22Rv1 (cell line): Measurements from ENCODE around the gene DSCAM.

ENCODE experiments used
- H3K27ac ChIP-seq: fragments of 450-650 bp; 2 replicates; pipeline ENCODE4 v1.5.1; 2017
- CTCF ChIP-seq: fragments of 450-650 bp; IDR thresholded peaks from 2 replicates; pipeline ENCODE4 v1.5.1; 2017; ENCODE audit warnings: mild to moderate bottlenecking
- ZFX ChIP-seq: fragments of 450-650 bp; IDR thresholded peaks from 2 replicates; pipeline ENCODE4 v1.6.1; 2017; ENCODE audit warnings: antibody characterized with exemption, borderline replicate concordance

DSCAM gene

DNA sequence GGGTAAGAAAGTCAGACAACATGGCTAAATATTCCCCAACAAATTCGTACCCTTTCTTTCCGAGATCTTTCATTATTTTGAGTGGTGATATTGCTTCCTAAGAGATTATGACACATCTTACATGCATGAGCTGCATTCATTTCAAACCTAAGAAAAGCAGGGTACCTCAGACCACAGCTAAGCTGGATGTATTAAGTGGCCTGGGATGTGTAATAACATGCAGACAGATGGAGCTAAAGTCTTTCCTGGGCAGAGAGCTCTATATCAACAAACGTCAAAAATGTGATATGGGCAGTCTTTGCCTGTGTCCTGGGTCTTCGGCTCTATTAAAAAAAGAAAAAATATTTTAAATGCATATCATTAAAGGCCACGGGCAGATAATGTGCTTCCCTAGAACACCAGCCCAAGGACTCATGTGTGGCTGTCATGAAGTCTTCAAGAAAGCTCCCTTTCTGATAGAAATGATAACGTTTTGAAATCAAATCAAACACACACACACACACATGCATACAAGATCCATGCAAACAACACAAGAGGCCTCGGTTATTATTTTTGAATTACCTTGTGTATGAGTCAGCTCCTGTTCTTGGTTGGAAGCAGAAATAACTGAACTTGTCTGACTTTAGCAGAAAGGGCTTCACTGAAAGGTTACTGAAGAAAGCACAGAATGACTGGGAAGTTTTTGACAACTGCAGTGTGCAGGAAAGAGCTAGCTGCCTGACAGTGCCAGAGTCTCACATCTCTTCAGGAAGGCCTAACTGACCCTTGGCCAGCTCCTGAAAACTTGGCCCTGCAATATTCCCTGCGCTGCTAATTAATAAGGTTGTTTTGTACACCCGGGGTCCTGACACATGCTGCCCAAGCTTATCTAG is 231.2 kb downstream of the DSCAM start:
- TF ChIP-seq ZFX (no peak), CTCF (no peak)

DNA sequence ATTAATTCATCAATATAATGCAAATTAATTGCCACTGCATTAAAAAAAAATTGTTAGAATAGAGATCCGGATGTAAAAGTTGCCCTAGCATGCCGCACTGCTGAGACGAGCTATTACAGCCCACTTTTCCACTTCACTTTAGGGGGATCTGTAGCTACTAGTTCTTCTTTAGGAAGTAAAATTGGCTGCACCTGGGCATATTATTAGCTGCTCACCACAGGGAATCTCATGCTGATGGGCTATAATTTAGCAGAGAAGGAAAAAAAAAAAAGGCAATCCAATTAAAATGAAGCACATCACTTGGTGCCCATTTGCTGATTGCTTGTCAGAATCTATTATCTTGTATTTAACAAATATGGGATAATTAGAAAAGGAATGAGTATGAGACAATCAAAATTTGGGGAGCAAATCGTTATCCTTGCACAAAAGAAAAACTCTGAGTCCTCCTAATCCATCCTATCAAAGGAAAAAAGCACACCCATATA is 233.4 kb downstream of the DSCAM start:
- TF ChIP-seq ZFX (no peak), CTCF (no peak)
- no peak overlapping the region for H3K27ac ChIP-seq

More for the DNA sequence above, 231.2 kb downstream of the DSCAM start:
- no peak overlapping the region for H3K27ac ChIP-seq

DNA sequence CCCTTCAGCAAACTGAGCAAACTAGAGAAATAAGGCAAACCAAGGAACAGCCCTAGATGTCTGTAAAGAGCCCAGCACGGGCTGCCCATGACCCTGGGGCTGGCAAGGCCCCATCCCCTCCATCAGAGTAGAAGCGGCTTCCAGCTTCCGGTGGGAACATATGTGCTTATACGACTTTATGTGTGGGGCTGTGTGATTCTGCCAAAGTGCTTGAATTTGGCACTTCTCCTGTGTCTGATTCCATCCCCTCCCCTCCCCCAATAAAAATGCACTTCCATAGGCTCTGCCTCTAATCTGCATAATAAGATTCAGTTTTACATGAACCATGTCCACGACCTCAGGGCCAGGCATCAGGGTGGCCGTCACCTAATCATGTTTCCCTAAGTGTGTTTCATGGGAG is 236.6 kb downstream of the DSCAM start:
- no peak overlapping the region for H3K27ac ChIP-seq
- no peak for TF ChIP-seq CTCF
- TF ChIP-seq ZFX: no peak

GRCh38 chr21:40606341-40606740 is 240.6 kb downstream of the DSCAM start:
- peak overlapping the region; percentile 70 for H3K27ac ChIP-seq
- TF ChIP-seq CTCF: no peak
- TF ChIP-seq ZFX: no peak

GRCh38 chr21:40605094-40605493 is 241.9 kb downstream of the DSCAM start:
- TF ChIP-seq ZFX (no peak), CTCF (no peak)
- H3K27ac ChIP-seq: no peak overlapping the region

DNA sequence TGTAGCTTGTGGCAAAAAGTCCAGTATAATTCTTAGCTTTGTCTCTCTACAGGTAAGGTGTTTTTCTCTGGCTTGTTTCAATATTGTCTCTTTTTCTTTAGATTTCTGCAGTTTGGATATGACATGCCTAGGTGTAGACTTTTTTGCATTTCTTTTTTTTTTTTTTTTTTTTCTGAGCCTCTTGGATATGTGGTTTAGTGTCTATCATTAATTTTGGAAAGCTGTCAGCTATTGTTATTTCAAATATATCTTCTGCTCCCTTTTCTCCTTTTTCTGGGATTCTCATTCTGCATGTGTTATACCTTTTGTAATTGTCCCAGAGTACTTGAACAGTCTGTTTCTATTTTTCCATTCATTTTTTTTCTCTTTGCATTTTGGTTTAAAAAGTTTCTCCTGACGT is 243.2 kb downstream of the DSCAM start:
- H3K27ac ChIP-seq: no peak overlapping the region
- TF ChIP-seq CTCF (no peak), ZFX (no peak)

DNA sequence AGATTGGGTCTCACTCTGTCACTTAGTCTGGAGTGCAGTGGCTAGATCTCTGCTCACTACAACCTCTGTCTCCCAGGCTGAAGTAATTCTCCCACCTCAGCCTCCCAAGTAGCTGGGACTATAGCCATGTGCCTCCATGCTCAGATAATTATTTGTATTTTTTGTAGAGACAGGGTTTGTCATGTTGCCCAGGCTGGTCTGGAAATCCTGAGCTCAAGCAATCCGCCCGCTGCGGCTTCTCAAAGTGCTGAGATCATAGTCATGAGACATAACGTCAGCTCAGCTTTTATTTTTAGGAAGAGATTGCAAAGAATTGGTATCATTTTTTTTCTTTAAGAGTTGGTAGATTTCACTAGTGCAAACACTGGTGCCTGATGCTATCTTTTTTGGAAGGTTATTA is 244.9 kb downstream of the DSCAM start:
- TF ChIP-seq CTCF: no peak
- TF ChIP-seq ZFX: no peak
- no peak overlapping the region for H3K27ac ChIP-seq
